HEK293 (cell line): ENCODE data around the gene HOXC11.

Experiments
- BCL11A ChIP-seq: fragments of 450-650 bp; formaldehyde crosslinking; IDR thresholded peaks from 2 replicates; pipeline ENCODE4 v1.5.1; 2016; ENCODE audit warnings: low read depth, missing biosample characterization, missing genetic modification characterization
- GLIS1 ChIP-seq: fragments of 450-650 bp; formaldehyde crosslinking; IDR thresholded peaks from 2 replicates; pipeline ENCODE4 v1.5.1; 2016; ENCODE audit warnings: missing biosample characterization, missing genetic modification characterization
- PRDM2 ChIP-seq: fragments of 450-650 bp; formaldehyde crosslinking; IDR thresholded peaks from 2 replicates; pipeline ENCODE4 v1.5.1; 2016; ENCODE audit warnings: missing biosample characterization, missing genetic modification characterization, borderline replicate concordance
- TRIM28 ChIP-seq: IDR thresholded peaks from 2 replicates; pipeline ENCODE4 v1.6.1; 2011; ENCODE audit warnings: low read length, control low read depth, borderline replicate concordance
- WT1 ChIP-seq: fragments of 450-650 bp; formaldehyde crosslinking; IDR thresholded peaks from 2 replicates; pipeline ENCODE4 v1.5.1; 2016; ENCODE audit warnings: missing biosample characterization, missing genetic modification characterization
- YY1 ChIP-seq: fragments of 450-650 bp; formaldehyde crosslinking; IDR thresholded peaks from 2 replicates; pipeline ENCODE4 v1.5.1; 2018; ENCODE audit warnings: missing biosample characterization, missing genetic modification characterization
- ZBTB1 ChIP-seq: fragments of 450-650 bp; formaldehyde crosslinking; IDR thresholded peaks from 2 replicates; pipeline ENCODE4 v1.5.1; 2016; ENCODE audit warnings: missing biosample characterization, missing genetic modification characterization
- ZBTB17 ChIP-seq: fragments of 450-650 bp; formaldehyde crosslinking; IDR thresholded peaks from 2 replicates; pipeline ENCODE4 v1.5.1; 2016; ENCODE audit warnings: missing biosample characterization, missing genetic modification characterization
- ZBTB20 ChIP-seq: fragments of 450-650 bp; formaldehyde crosslinking; IDR thresholded peaks from 2 replicates; pipeline ENCODE4 v1.5.1; 2016; ENCODE audit warnings: missing biosample characterization, missing genetic modification characterization
- ZBTB21 ChIP-seq: fragments of 450-650 bp; formaldehyde crosslinking; IDR thresholded peaks from 2 replicates; pipeline ENCODE4 v1.5.1; 2017; ENCODE audit warnings: missing biosample characterization, missing genetic modification characterization
- ZBTB7A ChIP-seq: fragments of 450-650 bp; formaldehyde crosslinking; IDR thresholded peaks from 2 replicates; pipeline ENCODE4 v1.5.1; 2016; ENCODE audit warnings: low read depth, missing biosample characterization, missing genetic modification characterization
- ZFP41 ChIP-seq: fragments of 450-650 bp; formaldehyde crosslinking; IDR thresholded peaks from 2 replicates; pipeline ENCODE4 v1.5.1; 2016; ENCODE audit warnings: missing biosample characterization, missing genetic modification characterization, borderline replicate concordance
- ZNF121 ChIP-seq: fragments of 450-650 bp; formaldehyde crosslinking; IDR thresholded peaks from 2 replicates; pipeline ENCODE4 v1.5.1; 2016; ENCODE audit warnings: missing biosample characterization, missing genetic modification characterization
- ZNF138 ChIP-seq: fragments of 450-650 bp; formaldehyde crosslinking; IDR thresholded peaks from 2 replicates; pipeline ENCODE4 v1.5.1; 2016; ENCODE audit warnings: missing biosample characterization, missing genetic modification characterization, borderline replicate concordance
- ZNF16 ChIP-seq: fragments of 450-650 bp; formaldehyde crosslinking; IDR thresholded peaks from 2 replicates; pipeline ENCODE4 v1.5.1; 2016; ENCODE audit warnings: low read depth, missing biosample characterization, missing genetic modification characterization
- ZNF2 ChIP-seq: fragments of 450-650 bp; formaldehyde crosslinking; IDR thresholded peaks from 2 replicates; pipeline ENCODE4 v1.5.1; 2016; ENCODE audit warnings: missing biosample characterization, missing genetic modification characterization
- ZNF202 ChIP-seq: fragments of 450-650 bp; formaldehyde crosslinking; IDR thresholded peaks from 2 replicates; pipeline ENCODE4 v1.5.1; 2016; ENCODE audit warnings: missing biosample characterization, missing genetic modification characterization, borderline replicate concordance
- ZNF221 ChIP-seq: fragments of 450-650 bp; formaldehyde crosslinking; IDR thresholded peaks from 2 replicates; pipeline ENCODE4 v1.5.1; 2017; ENCODE audit warnings: missing biosample characterization, missing genetic modification characterization, borderline replicate concordance
- ZNF280D ChIP-seq: fragments of 450-650 bp; formaldehyde crosslinking; IDR thresholded peaks from 2 replicates; pipeline ENCODE4 v1.5.1; 2016; ENCODE audit warnings: missing biosample characterization, missing genetic modification characterization
- ZNF354C ChIP-seq: fragments of 450-650 bp; formaldehyde crosslinking; IDR thresholded peaks from 2 replicates; pipeline ENCODE4 v1.5.1; 2016; ENCODE audit warnings: missing biosample characterization, missing genetic modification characterization, low read depth, borderline replicate concordance
- ZNF391 ChIP-seq: fragments of 450-650 bp; formaldehyde crosslinking; IDR thresholded peaks from 2 replicates; pipeline ENCODE4 v1.5.1; 2016; ENCODE audit warnings: low read depth, missing biosample characterization, missing genetic modification characterization, borderline replicate concordance
- ZNF426 ChIP-seq: fragments of 450-650 bp; formaldehyde crosslinking; IDR thresholded peaks from 2 replicates; pipeline ENCODE4 v1.5.1; 2017; ENCODE audit warnings: missing biosample characterization, missing genetic modification characterization, mild to moderate bottlenecking, inconsistent platforms, moderate library complexity
- ZNF48 ChIP-seq: fragments of 450-650 bp; formaldehyde crosslinking; IDR thresholded peaks from 2 replicates; pipeline ENCODE4 v1.5.1; 2016; ENCODE audit warnings: missing biosample characterization, missing genetic modification characterization
- ZNF514 ChIP-seq: fragments of 450-650 bp; formaldehyde crosslinking; IDR thresholded peaks from 2 replicates; pipeline ENCODE4 v1.5.1; 2016; ENCODE audit warnings: missing biosample characterization, missing genetic modification characterization
- ZNF558 ChIP-seq: fragments of 450-650 bp; formaldehyde crosslinking; IDR thresholded peaks from 2 replicates; pipeline ENCODE4 v1.5.1; 2016; ENCODE audit warnings: missing biosample characterization, missing genetic modification characterization
- ZNF658 ChIP-seq: fragments of 450-650 bp; formaldehyde crosslinking; IDR thresholded peaks from 2 replicates; pipeline ENCODE4; 2016; ENCODE audit warnings: missing biosample characterization, missing genetic modification characterization
- ZNF768 ChIP-seq: fragments of 450-650 bp; formaldehyde crosslinking; IDR thresholded peaks from 2 replicates; pipeline ENCODE4 v1.5.1; 2018; ENCODE audit warnings: missing biosample characterization, mild to moderate bottlenecking, missing genetic modification characterization
- TF ChIP-seq, protein P1 (sequence below): fragments of 450-650 bp; formaldehyde crosslinking; IDR thresholded peaks from 2 replicates; pipeline ENCODE4 v1.5.1; 2016; ENCODE audit warnings: missing biosample characterization, missing genetic modification characterization
- TF ChIP-seq, protein P2 (sequence below): fragments of 450-650 bp; formaldehyde crosslinking; IDR thresholded peaks from 2 replicates; pipeline ENCODE4 v1.5.1; 2016; ENCODE audit warnings: missing biosample characterization, missing genetic modification characterization

HOXC11 gene

GRCh38 chr12:53984901-53985691 is 12.2 kb downstream of the HOXC11 start, which contains the start of gene HOXC10 (continued):
- TF ChIP-seq GLIS1 (peak; percentile 67), ZNF558 (no peak), YY1 (tag by site-specific recombination) (no peak), ZBTB1 (tag by site-specific recombination) (no peak), BCL11A (tag by site-specific recombination) (0 out of 2 replicates have a peak, but pooled peaks have one; percentile 42), WT1 (tag by site-specific recombination) (0 out of 2 replicates have a peak, but pooled peaks have one; percentile 29), PRDM2 (tag by site-specific recombination) (no peak), ZNF354C (tag by site-specific recombination) (no peak), ZNF768 (tag by site-specific recombination) (no peak), ZBTB7A (tag by site-specific recombination) (no peak), ZNF121 (no peak), ZNF426 (tag by site-specific recombination) (no peak), ZNF2 (no peak), ZBTB21 (tag by site-specific recombination) (peak; percentile 96), ZBTB20 (tag by site-specific recombination) (no peak), ZFP41 (tag by site-specific recombination) (no peak), ZNF280D (tag by site-specific recombination) (no peak), ZNF514 (tag by site-specific recombination) (no peak), ZNF658 (tag by site-specific recombination) (no peak), TRIM28 (no peak), ZNF221 (no peak), ZNF202 (tag by site-specific recombination) (no peak), ZNF16 (tag by site-specific recombination) (no peak), ZNF48 (tag by site-specific recombination) (no peak), ZBTB17 (tag by site-specific recombination) (peak; percentile 47), ZNF138 (tag by site-specific recombination) (no peak), ZNF391 (peak; percentile 51; the same call in 1 of the 2 replicates)
- TF ChIP-seq, protein P1, sequence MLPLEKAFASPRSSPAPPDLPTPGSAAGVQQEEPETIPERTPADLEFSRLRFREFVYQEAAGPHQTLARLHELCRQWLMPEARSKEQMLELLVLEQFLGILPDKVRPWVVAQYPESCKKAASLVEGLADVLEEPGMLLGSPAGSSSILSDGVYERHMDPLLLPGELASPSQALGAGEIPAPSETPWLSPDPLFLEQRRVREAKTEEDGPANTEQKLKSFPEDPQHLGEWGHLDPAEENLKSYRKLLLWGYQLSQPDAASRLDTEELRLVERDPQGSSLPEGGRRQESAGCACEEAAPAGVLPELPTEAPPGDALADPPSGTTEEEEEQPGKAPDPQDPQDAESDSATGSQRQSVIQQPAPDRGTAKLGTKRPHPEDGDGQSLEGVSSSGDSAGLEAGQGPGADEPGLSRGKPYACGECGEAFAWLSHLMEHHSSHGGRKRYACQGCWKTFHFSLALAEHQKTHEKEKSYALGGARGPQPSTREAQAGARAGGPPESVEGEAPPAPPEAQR (tag by site-specific recombination) = no peak
- TF ChIP-seq, protein P2, sequence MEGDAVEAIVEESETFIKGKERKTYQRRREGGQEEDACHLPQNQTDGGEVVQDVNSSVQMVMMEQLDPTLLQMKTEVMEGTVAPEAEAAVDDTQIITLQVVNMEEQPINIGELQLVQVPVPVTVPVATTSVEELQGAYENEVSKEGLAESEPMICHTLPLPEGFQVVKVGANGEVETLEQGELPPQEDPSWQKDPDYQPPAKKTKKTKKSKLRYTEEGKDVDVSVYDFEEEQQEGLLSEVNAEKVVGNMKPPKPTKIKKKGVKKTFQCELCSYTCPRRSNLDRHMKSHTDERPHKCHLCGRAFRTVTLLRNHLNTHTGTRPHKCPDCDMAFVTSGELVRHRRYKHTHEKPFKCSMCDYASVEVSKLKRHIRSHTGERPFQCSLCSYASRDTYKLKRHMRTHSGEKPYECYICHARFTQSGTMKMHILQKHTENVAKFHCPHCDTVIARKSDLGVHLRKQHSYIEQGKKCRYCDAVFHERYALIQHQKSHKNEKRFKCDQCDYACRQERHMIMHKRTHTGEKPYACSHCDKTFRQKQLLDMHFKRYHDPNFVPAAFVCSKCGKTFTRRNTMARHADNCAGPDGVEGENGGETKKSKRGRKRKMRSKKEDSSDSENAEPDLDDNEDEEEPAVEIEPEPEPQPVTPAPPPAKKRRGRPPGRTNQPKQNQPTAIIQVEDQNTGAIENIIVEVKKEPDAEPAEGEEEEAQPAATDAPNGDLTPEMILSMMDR = peak; percentile 81
